ENCODE data around the gene PANX2.

Gene PANX2

GRCh38 chr22:50229370-50229769 lies 58.8 kb downstream of the PANX2 start:
- DNase-seq (ENCODE audit: low read depth, low spot score): no peak

Measured in astrocyte of the hippocampus (primary cell).